ENCODE measurements around the gene LARP4.
"Not testable (repeated sequence)": the region's sequence is repeated elsewhere in the genome, so short reads cannot be mapped to it uniquely, and the experiment has no call there.

- TF ChIP-seq CTCF (IDR thresholded peaks at IDR 0.05); POLR2AphosphoS5 (IDR thresholded peaks at IDR 0.05; ENCODE audit: low read depth, low read length): not testable (repeated sequence)
Observed at GRCh38 chr12:50423342-50423741, 22.7 kb downstream of the LARP4 start.
